Measurements from ENCODE around the gene PLAAT2. TPM values are rescaled to one million over a fixed set of nuclear protein-coding genes. Genes with fewer than 3 reads are reported as not detected.

The PLAAT2 gene
- polyA plus RNA-seq, 4 donors = 35.6 to 447 (median 141) TPM; not detected in 1

DNA sequence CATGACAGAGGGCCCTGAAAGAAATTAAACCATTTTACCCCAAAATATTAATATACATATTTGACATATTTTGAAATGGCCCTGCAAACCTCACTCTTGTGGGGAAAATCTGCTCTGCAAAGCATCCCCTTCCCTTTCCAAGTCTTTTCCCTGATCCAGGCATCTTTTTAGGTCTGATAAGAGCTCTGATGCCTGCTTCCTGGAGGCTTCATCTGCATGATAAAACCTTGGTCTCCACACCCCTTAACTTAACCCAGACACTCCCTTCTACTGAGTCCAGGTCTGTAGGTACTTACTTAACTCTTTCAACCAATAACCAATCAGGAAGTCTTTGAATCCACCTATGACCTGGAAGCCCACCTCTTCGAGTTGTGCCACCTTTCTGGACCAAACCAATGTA lies 59.1 kb downstream of the PLAAT2 start:
- no peak for DNase-seq
- H3K36me3 ChIP-seq (ENCODE audit: control insufficient read depth in 3 of 3, insufficient read depth in 2 of 3, low read depth in 1 of 3, low read length in 3 of 3) = no peaks in the 10 kb centered on the region
- no peak overlapping the region for H3K27ac ChIP-seq (ENCODE audit: low read depth in 1 of 3, low read length in 2 of 3)
- no peaks in the 10 kb centered on the region for H3K27me3 ChIP-seq (ENCODE audit: control insufficient read depth in 3 of 3, insufficient read depth in 3 of 3, low read length in 3 of 3)
- no peak for FAIRE-seq
- H3K9me3 ChIP-seq (ENCODE audit: control insufficient read depth in 2 of 2, insufficient read depth in 1 of 2, low read depth in 1 of 2, low read length in 1 of 2) = peaks cover 0 to 15% of the 10 kb centered on the region in 2 donors
- WGBS, 3 donors = 79 to 86% (median 80%) methylated on average over 1 of the region's 1 CpG
- peaks cover 0 to 2% (median 0%) of the 10 kb centered on the region in 3 donors for H3K4me1 ChIP-seq (ENCODE audit: control insufficient read depth in 3 of 3, insufficient read depth in 2 of 3, low read depth in 1 of 3, low read length in 2 of 3)
- no peak overlapping the region for H3K4me3 ChIP-seq (ENCODE audit: low read depth in 1 of 3, low read length in 3 of 3)

- Histone ChIP-seq H3K4me1 (ENCODE audit: control insufficient read depth in 3 of 3, insufficient read depth in 2 of 3, low read depth in 1 of 3, low read length in 2 of 3) (peaks cover 0 to 2% (median 0%) of the 10 kb centered on the region in 3 donors), H3K27me3 (ENCODE audit: control insufficient read depth in 3 of 3, insufficient read depth in 3 of 3, low read length in 3 of 3) (peaks cover 0 to under 1% (median 0%) of the 10 kb centered on the region in 3 donors), H3K27ac (ENCODE audit: low read depth in 1 of 3, low read length in 2 of 3) (no peak overlapping the region), H3K36me3 (ENCODE audit: control insufficient read depth in 3 of 3, insufficient read depth in 2 of 3, low read depth in 1 of 3, low read length in 3 of 3) (no peaks in the 10 kb centered on the region), H3K4me3 (ENCODE audit: low read depth in 1 of 3, low read length in 3 of 3) (no peak overlapping the region), H3K9me3 (ENCODE audit: control insufficient read depth in 2 of 2, insufficient read depth in 1 of 2, low read depth in 1 of 2, low read length in 1 of 2) (peaks cover 0 to 15% of the 10 kb centered on the region in 2 donors)
- DNase-seq (no peak), FAIRE-seq (no peak)
- WGBS, 3 donors = 77 to 78% (median 77%) methylated on average over 6 of the region's 6 CpGs
These were observed 59.7 kb downstream of the PLAAT2 start for GRCh38 chr11:63503492-63503891.

Other genes with a start within 250 kb of the PLAAT2 start
- gene SLC22A9, start 193.6 kb downstream of the PLAAT2 start, polyA plus RNA-seq = under 1 TPM in 1 of 4 donors, not detected in 3; 0.09 TPM
- 1 to 10 TPM in 1 of 4 donors, under 1 TPM in 2, not detected in 1; 0.09 to 2.7 (median 1.00) TPM for gene PLAAT5, start 72.2 kb downstream of the PLAAT2 start, polyA plus RNA-seq
- 1 to 10 TPM in 1 of 4 donors, under 1 TPM in 1, not detected in 2; 0.09 to 5.5 TPM for gene LGALS12, start 57.3 kb downstream of the PLAAT2 start, polyA plus RNA-seq
- gene PLAAT4, start 26.6 kb downstream of the PLAAT2 start, polyA plus RNA-seq = 100 to 1,000 TPM in 2 of 4 donors, 10 to 100 TPM in 2; 10.8 to 360 (median 165) TPM
- gene PLAAT3, start 51.1 kb upstream of the PLAAT2 start, polyA plus RNA-seq = 10 to 100 TPM in 3 of 4 donors, 1 to 10 TPM in 1; 2.6 to 55.7 (median 30.4) TPM
- gene ATL3, start 108.0 kb upstream of the PLAAT2 start, polyA plus RNA-seq = 10 to 100 TPM in 1 of 4 donors, 1 to 10 TPM in 3; 4.6 to 11.6 (median 8.3) TPM
- gene RTN3, start 118.1 kb upstream of the PLAAT2 start, polyA plus RNA-seq = 100 to 1,000 TPM in 1 of 4 donors, 10 to 100 TPM in 3; 27.3 to 101 (median 69.5) TPM
- 10 to 100 TPM in 1 of 4 donors, 1 to 10 TPM in 2, under 1 TPM in 1; 0.22 to 55.1 (median 3.9) TPM for gene ZFTA, start 205.4 kb upstream of the PLAAT2 start, polyA plus RNA-seq

Data from small intestine (tissue), 7 donors.